Stimulated activated CD4-positive, alpha-beta T cell treated with anti-CD3 and anti-CD28 coated beads, TNF-alpha, amount 100 ng/mL, for 1 hour (primary cell): ENCODE measurements around the gene APOC4.
"Not testable (repeated sequence)": the region's sequence is repeated elsewhere in the genome, so short reads cannot be mapped to it uniquely, and the experiment has no call there.

Experiments used
- DNase-seq, 3 donors: peaks; one replicate each; pipeline ENCODE4 v3.0.0-alpha.2; 2020; ENCODE audit warnings: low read depth in 3 of 3, low spot score in 1 of 3

The APOC4 gene

GRCh38 chr19:44942067-44942571 is at the start of gene APOC4:
Gene APOC4, plus strand, starts transcription at chr19:44942237. Its CDS starts 41 bp downstream, at chr19:44942278.
- no peak for DNase-seq

DNA sequence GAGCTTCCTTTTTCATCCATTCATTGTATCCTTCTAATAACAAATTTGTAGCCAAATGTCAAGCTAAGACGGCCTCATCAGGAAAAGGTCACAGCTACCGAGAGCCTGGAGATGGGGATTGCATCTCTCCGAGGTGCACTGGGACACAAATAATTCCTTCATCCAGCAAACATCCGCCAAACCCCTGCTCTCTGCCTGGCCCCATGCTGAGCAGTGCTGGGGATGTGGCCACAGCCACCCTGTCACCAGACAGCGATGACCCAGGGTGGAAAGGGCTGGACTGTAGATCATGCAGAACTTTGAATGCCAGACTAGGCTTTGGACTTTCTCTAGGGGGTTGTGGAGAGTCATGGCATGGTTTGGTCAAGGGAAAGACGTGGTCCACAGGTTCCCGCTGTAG is 49.1 kb upstream of the APOC4 start:
- no peak for DNase-seq

- no peak for DNase-seq
These were observed 48.5 kb upstream of the APOC4 start for GRCh38 chr19:44893332-44894051.

DNA sequence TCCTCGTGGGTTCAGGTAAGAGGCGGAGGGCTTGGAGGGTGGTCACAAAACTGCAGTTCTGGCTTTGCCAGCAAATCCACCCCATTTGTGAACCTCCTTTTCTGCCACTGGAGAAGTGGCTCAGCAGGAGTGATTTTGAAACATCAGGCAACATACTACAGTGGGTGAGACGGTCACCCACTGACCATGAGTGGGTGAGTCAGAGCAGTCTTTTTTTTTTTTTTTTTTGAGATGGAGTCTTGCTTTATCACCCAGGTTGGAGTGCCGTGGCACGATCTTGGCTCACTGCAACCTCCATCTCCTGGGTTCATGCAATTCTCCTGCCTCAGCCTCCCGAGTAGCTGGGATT is 48.0 kb upstream of the APOC4 start:
- no peak for DNase-seq

DNA sequence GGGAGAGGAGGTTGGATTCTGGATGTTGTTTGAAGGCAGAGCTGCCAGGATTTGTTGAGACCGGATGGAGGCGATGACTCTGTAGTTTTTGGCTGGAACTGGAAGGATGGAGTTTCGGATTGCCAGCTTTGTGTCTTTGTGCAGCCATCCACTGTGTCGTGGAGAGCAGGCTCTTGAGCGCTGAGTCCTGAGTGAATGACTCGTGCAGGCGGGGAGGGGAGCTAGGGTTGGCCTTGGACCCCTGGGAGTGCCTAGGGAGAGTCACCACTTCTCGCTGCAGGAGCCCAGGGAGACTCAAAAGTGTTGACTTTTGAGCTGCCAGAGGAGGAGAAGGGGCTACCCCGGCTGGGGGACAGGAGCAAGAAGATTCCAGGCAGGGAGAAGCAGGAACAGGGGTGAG is 47.1 kb upstream of the APOC4 start:
- DNase-seq: no peak

DNA sequence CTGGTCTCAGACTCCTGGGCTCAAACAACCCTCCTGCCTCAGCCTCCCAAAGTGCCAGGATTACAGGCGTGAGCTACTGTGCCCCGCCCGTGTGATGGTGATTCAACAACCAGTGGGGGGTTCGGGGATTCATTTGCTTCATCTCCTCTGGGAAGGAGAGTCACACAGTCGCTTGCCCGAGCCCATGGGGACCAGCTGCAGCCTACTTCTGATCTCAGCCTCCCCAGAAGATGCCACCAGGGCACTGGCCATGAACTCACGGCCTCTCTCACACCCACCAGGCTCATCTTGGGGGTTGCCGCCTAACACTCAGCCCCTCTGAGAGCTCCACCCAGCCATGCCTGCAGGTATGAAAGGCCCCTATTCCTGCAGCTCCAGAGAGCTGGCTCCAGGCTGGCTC is 44.2 kb upstream of the APOC4 start:
- no peak for DNase-seq

- DNase-seq: no peak
These were observed 41.5 kb upstream of the APOC4 start for GRCh38 chr19:44900328-44901244.

DNA sequence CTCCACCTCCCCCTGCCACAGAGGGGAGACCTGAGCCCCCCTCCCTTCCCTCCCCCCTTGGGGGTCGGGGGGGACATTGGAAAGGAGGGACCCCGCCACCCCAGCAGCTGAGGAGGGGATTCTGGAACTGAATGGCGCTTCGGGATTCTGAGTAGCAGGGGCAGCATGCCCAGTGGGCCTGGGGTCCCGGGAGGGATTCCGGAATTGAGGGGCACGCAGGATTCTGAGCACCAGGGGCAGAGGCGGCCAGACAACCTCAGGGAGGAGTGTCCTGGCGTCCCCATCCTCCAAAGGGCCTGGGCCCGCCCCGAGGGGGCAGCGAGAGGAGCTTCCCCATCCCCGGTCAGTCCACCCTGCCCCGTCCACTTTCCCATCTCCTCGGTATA is 38.8 kb upstream of the APOC4 start:
- DNase-seq: no peak

- DNase-seq: peak; percentile 32 to 82 (median 56)
These were observed 38.2 kb upstream of the APOC4 start for GRCh38 chr19:44903602-44904425.

- DNase-seq: no peak
These were observed 37.5 kb upstream of the APOC4 start for GRCh38 chr19:44904426-44904994.

- no peak for DNase-seq
These were observed 36.4 kb upstream of the APOC4 start, which contains the start of gene APOE for GRCh38 chr19:44905437-44906160. Gene APOE, plus strand, starts transcription at chr19:44905796. Its CDS starts 829 bp downstream, at chr19:44906625.

DNA sequence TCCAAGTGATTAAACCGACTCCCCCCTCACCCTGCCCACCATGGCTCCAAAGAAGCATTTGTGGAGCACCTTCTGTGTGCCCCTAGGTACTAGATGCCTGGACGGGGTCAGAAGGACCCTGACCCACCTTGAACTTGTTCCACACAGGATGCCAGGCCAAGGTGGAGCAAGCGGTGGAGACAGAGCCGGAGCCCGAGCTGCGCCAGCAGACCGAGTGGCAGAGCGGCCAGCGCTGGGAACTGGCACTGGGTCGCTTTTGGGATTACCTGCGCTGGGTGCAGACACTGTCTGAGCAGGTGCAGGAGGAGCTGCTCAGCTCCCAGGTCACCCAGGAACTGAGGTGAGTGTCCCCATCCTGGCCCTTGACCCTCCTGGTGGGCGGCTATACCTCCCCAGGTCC is 34.4 kb upstream of the APOC4 start:
- no peak for DNase-seq

DNA sequence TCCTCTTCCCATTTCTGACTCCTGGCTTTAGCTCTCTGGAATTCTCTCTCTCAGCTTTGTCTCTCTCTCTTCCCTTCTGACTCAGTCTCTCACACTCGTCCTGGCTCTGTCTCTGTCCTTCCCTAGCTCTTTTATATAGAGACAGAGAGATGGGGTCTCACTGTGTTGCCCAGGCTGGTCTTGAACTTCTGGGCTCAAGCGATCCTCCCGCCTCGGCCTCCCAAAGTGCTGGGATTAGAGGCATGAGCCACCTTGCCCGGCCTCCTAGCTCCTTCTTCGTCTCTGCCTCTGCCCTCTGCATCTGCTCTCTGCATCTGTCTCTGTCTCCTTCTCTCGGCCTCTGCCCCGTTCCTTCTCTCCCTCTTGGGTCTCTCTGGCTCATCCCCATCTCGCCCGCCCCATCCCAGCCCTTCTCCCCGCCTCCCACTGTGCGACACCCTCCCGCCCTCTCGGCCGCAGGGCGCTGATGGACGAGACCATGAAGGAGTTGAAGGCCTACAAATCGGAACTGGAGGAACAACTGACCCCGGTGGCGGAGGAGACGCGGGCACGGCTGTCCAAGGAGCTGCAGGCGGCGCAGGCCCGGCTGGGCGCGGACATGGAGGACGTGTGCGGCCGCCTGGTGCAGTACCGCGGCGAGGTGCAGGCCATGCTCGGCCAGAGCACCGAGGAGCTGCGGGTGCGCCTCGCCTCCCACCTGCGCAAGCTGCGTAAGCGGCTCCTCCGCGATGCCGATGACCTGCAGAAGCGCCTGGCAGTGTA is 33.8 kb upstream of the APOC4 start:
- no peak for DNase-seq

GRCh38 chr19:44908836-44909261 is 33.2 kb upstream of the APOC4 start:
- DNase-seq: no peak

- no peak for DNase-seq
These were observed 32.3 kb upstream of the APOC4 start for GRCh38 chr19:44909775-44910174.

DNA sequence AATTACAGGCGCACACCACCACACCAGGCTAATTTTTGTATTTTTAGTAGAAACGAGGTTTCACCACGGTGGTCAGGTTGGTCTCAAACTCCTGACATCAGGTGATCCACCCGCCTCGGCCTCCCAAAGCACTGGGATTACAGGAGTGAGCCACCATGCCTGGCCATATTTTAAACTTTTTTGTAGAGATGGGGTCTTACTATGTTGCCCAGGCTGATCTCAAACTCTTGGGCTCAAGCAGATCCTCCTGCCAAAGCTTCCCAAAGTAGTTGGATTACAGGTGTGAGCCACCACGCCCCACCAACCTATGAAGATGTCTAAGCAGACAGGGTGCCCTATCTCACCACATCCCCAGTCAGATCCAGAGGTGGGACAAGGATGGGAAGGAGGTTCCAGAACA is 30.1 kb upstream of the APOC4 start:
- DNase-seq: not testable (repeated sequence)

DNA sequence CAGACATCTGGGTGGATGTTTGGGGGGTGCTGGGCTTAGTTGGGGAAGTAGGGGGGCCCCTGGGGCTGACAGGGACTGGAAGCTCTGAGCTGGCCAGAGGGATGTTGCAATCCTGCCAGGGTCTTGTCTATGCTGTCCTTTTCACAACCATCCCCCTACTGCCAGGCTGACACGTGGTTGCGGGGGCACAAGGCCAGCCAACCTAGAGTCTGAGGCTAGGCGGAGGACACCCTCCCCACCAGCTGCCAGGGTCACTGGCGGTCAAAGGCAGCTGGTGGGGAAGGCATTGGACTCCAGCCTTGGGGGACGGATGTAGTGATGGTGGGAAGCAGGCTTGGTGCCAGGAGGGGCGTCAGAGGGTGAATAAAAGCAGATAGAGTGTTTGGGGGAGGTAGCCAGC is 29.2 kb upstream of the APOC4 start:
- DNase-seq: no peak

DNA sequence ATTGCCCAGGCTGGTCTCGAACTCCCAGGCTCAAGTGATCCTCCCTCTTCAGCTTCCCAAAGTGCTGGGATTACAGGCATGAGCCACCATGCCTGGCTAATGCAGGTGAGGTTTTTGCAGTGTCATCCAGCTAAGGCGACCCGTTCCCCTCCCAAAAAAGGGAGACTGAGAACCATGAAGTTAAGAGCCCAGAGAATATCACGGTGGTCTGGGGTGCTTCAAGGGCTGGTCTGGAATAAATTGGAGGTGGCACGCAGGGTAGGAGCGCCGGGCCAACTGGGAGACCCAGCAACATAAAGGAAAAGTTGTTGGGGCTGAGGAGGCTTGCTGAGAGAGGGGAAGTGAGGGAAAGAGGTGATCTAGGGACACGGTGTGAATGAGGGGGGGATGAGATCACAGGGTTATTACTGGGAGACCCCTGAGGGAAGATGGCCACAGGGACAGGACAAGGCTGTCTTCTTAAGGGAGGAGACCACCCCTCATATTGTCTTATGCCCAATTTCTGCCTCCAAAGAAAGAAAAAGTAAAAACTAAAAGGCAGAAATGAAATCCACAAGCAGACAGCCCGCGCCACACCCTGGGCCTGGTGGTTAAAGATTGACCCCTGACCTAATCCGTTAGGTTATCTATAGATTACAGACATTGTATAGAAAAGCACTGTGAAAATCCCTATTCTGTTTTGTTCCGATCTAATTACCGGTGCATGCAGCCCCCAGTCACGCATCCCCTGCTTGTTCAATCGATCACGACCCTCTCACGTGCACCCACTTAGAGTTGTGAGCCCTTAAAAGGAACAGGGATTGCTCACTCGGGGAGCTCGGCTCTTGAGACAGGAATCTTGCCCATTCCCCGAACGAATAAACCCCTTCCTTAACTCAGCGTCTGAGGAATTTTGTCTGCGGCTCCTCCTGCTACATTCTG is 28.3 kb upstream of the APOC4 start:
- not testable (repeated sequence) for DNase-seq
